DOHH2 (cell line): ENCODE measurements around the gene RIN3.

Experiments used
- CTCF ChIP-seq: fragments of 200-600 bp; sonication (generic); IDR thresholded peaks from one replicate; pipeline ENCODE4 v1.5.1; 2014; ENCODE audit warnings: antibody characterized with exemption, mild to moderate bottlenecking, low read depth, low read length; ENCODE audit not compliant: poor library complexity, severe bottlenecking
- EZH2phosphoT487 ChIP-seq: fragments of 200-600 bp; sonication (generic); IDR thresholded peaks from 2 replicates; pipeline ENCODE4 v1.6.1; 2017; ENCODE audit warnings: borderline replicate concordance, mild to moderate bottlenecking, antibody characterized with exemption, low read length, moderate library complexity, mixed read lengths

- TF ChIP-seq CTCF = no peak
- TF ChIP-seq EZH2phosphoT487 = no peak
These were observed 124.3 kb downstream of the RIN3 start for GRCh38 chr14:92637864-92638263.
